CD14-positive monocyte (primary cell): Measurements from ENCODE around the gene LARP4B. TPM values are rescaled to one million over a fixed set of nuclear protein-coding genes. Genes with fewer than 3 reads are reported as not detected.
A peak's percentile ranks its signal among the peaks of the same experiment; 100 is the strongest.

ENCODE experiments used
- DNase-seq, 3 donors: peaks; one replicate each; pipeline ENCODE4 v3.0.0-alpha.2; 2011 to 2022
- H2AFZ ChIP-seq: 2 replicates; pipeline ENCODE4 v1.6.0; 2012; ENCODE audit warnings: mild to moderate bottlenecking, low read depth, low read length, inconsistent platforms; ENCODE audit not compliant: insufficient read depth, poor library complexity, severe bottlenecking
- H3K27ac ChIP-seq, 2 donors: 1 replicate in 1 of 2; 2 replicates in 1 of 2; pipeline ENCODE4 v1.5.1; 2012 to 2013; ENCODE audit warnings: low read length in 2 of 2, control low read depth in 1 of 2, inconsistent platforms in 1 of 2, low read depth in 1 of 2, mild to moderate bottlenecking in 1 of 2
- H3K27me3 ChIP-seq, 2 donors: one replicate each; pipeline versions ENCODE4 v1.6.0 to v1.6.1; 2011 to 2013; ENCODE audit warnings: low read length in 2 of 2; ENCODE audit not compliant: control insufficient read depth in 2 of 2, insufficient read depth in 2 of 2
- H3K36me3 ChIP-seq, 2 donors: replicated peaks in 1 of 2; 1 replicate in 1 of 2; 2 replicates in 1 of 2; pipeline versions ENCODE4 v1.5.1 to v1.6.1; 2012 to 2013; ENCODE audit warnings: low read length in 2 of 2, control low read depth in 1 of 2, inconsistent platforms in 1 of 2, mild to moderate bottlenecking in 1 of 2; ENCODE audit not compliant: insufficient read depth in 2 of 2, control insufficient read depth in 1 of 2
- H3K4me1 ChIP-seq, 2 donors: 1 replicate in 1 of 2; 2 replicates in 1 of 2; pipeline versions ENCODE4 v1.5.1 to v1.6.1; 2012 to 2013; ENCODE audit warnings: low read length in 2 of 2, control low read depth in 1 of 2, inconsistent platforms in 1 of 2, mild to moderate bottlenecking in 1 of 2, moderate library complexity in 1 of 2; ENCODE audit not compliant: insufficient read depth in 2 of 2, control insufficient read depth in 1 of 2
- H3K4me2 ChIP-seq: replicated peaks from 2 replicates; pipeline ENCODE3; 2012; ENCODE audit warnings: low read length, moderate library complexity, mild to moderate bottlenecking; ENCODE audit not compliant: poor library complexity, severe bottlenecking; ENCODE audit errors: extremely low read depth
- H3K4me3 ChIP-seq, 3 experiments: fragments of 200-600 bp in 1 of 3; sonication (generic) in 1 of 3; replicated peaks in 1 of 3; 1 replicate in 2 of 3; 2 replicates in 1 of 3; pipeline ENCODE4 v1.5.1; 2011 to 2013; ENCODE audit warnings: low read length in 3 of 3, mild to moderate bottlenecking in 3 of 3, control low read depth in 2 of 3, low read depth in 2 of 3, inconsistent platforms in 1 of 3, moderate library complexity in 1 of 3
- H3K79me2 ChIP-seq: 2 replicates; pipeline ENCODE4 v1.6.0; 2012; ENCODE audit warnings: mild to moderate bottlenecking, control low read depth, inconsistent platforms, low read length, moderate library complexity; ENCODE audit not compliant: insufficient read depth
- H3K9ac ChIP-seq: 2 replicates; pipeline ENCODE4 v1.6.0; 2017; ENCODE audit warnings: low read length, mild to moderate bottlenecking; ENCODE audit not compliant: insufficient read depth, poor library complexity, severe bottlenecking
- H3K9me3 ChIP-seq, 2 donors: replicated peaks in 1 of 2; 1 replicate in 1 of 2; 2 replicates in 1 of 2; pipeline versions ENCODE4 v1.5.1 to v1.6.1; 2012 to 2013; ENCODE audit warnings: low read length in 2 of 2, control low read depth in 1 of 2; ENCODE audit not compliant: control insufficient read depth in 1 of 2, insufficient read depth in 1 of 2
- H4K20me1 ChIP-seq: 2 replicates; pipeline ENCODE4 v1.6.0; 2012; ENCODE audit warnings: mild to moderate bottlenecking, low read length, control low read depth, moderate library complexity; ENCODE audit not compliant: insufficient read depth
- H3K27ac Mint-ChIP-seq, 7 donors: one replicate each; pipeline ENCODE4 v1.8.0; 2020; ENCODE audit warnings: mild to moderate bottlenecking in 7 of 7, mixed read lengths in 7 of 7, moderate library complexity in 6 of 7, inconsistent platforms in 2 of 7
- H3K27me3 Mint-ChIP-seq, 3 donors: one replicate each; pipeline ENCODE4 v1.8.0; 2021 to 2022; ENCODE audit warnings: low read depth in 3 of 3, mild to moderate bottlenecking in 3 of 3, mixed read lengths in 3 of 3, moderate library complexity in 3 of 3, inconsistent platforms in 1 of 3
- H3K36me3 Mint-ChIP-seq, 2 donors: one replicate each; pipeline ENCODE4 v1.8.0; 2020; ENCODE audit warnings: mixed read lengths in 2 of 2, inconsistent platforms in 1 of 2, mild to moderate bottlenecking in 1 of 2
- H3K4me1 Mint-ChIP-seq: one replicate; pipeline ENCODE4 v1.8.0; 2020; ENCODE audit warnings: mild to moderate bottlenecking, mixed read lengths
- H3K4me3 Mint-ChIP-seq, 2 donors: one replicate each; pipeline ENCODE4 v1.8.0; 2020; ENCODE audit warnings: mild to moderate bottlenecking in 2 of 2, mixed read lengths in 2 of 2, moderate library complexity in 1 of 2
- H3K9me3 Mint-ChIP-seq, 7 donors: one replicate each; pipeline ENCODE4 v1.8.0; 2020 to 2022; ENCODE audit warnings: mixed read lengths in 7 of 7, mild to moderate bottlenecking in 6 of 7, moderate library complexity in 6 of 7, inconsistent platforms in 2 of 7
- CTCF ChIP-seq: fragments of 200-600 bp; IDR thresholded peaks from one replicate; pipeline ENCODE4 v1.8.0; 2022; ENCODE audit warnings: antibody characterized with exemption, mild to moderate bottlenecking
- WGBS: methylation state at CpG from one replicate; pipeline ENCODE4 v1.1.5; 2013; ENCODE audit warnings: missing lambda C conversion rate; ENCODE audit not compliant: insufficient coverage; 5-methylcytosine and 5-hydroxymethylcytosine counted together
- intact Hi-C, 2 donors: fragments of 100-400 bp; cut with micrococcal nuclease; formaldehyde crosslinking; loops; one replicate each; pipeline versions ENCODE4 v1.15.0 to v1.15.1; 2023
- polyA plus RNA-seq, 3 donors: library from polyadenylated mRNA; depleted of rRNA in 1 of 3; unstranded in 2 of 3; stranded (reverse) in 1 of 3; fragments of 300-500 nt in 2 of 3; fragments of >200 nt in 1 of 3; fragmentation: Illumina TruSeq in 2 of 3; gene quantifications; 1 replicate in 2 of 3; 2 replicates in 1 of 3; pipeline ENCODE4 v1.2.3, GENCODE V29; 2012 to 2021

LARP4B gene
- polyA plus RNA-seq, 3 donors, result 17.2 to 52.3 (median 33.0) TPM

DNA sequence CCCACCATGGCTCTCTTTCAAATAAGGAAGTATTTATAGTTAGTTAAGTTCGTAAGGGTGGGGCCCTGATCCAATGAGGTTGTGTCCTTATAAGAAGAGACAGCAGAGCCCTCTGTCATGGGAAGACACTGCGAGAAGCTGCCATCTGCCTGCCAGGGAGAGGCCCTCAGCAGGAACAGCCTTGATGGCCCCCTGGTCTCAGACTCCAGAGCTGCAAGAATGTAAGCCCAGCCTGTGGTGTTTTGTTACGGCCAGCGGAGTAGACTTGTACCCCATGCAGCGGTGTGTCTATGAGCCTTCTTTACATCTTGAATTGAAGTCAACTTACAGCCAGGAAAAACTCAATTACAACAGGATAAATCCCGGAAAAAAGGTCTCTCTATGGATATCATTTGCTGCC is 14.3 kb upstream of the LARP4B start:
- H3K79me2 ChIP-seq, result no peaks in the 10 kb centered on the region
- H3K36me3 ChIP-seq, result no peaks in the 10 kb centered on the region
- intact Hi-C loops, result no loop called here
- H3K27me3 Mint-ChIP-seq, result peaks cover 1 to 6% (median 2%) of the 10 kb centered on the region in 3 donors
- H3K9me3 Mint-ChIP-seq, result peaks cover 0 to 6% (median 3%) of the 10 kb centered on the region in 7 donors
- H3K4me3 Mint-ChIP-seq, result no peak overlapping the region
- peaks cover 1 to 2% of the 10 kb centered on the region in 2 donors for H3K36me3 Mint-ChIP-seq
- H3K27me3 ChIP-seq, result no peaks in the 10 kb centered on the region
- no peak for TF ChIP-seq CTCF
- WGBS, result 98% methylated on average over 5 of the region's 6 CpGs
- peaks cover 0 to 3% of the 10 kb centered on the region in 2 donors for H3K9me3 ChIP-seq
- H3K9ac ChIP-seq, result no peak overlapping the region
- peak overlapping the region; percentile 30 to 93 for H3K27ac ChIP-seq
- H3K4me2 ChIP-seq, result no peak overlapping the region
- peaks cover 23 to 24% of the 10 kb centered on the region in 2 donors for H3K4me1 ChIP-seq
- H3K27ac Mint-ChIP-seq, result peak overlapping the region; percentile 68 to 97 (median 92)
- peak overlapping the region; percentile 61 for H2AFZ ChIP-seq
- peak in 2 of 3 donors; percentile 16 to 21 for DNase-seq
- H3K4me1 Mint-ChIP-seq, result peaks cover 31% of the 10 kb centered on the region
- H4K20me1 ChIP-seq, result no peaks in the 10 kb centered on the region
- no peak overlapping the region for H3K4me3 ChIP-seq

DNA sequence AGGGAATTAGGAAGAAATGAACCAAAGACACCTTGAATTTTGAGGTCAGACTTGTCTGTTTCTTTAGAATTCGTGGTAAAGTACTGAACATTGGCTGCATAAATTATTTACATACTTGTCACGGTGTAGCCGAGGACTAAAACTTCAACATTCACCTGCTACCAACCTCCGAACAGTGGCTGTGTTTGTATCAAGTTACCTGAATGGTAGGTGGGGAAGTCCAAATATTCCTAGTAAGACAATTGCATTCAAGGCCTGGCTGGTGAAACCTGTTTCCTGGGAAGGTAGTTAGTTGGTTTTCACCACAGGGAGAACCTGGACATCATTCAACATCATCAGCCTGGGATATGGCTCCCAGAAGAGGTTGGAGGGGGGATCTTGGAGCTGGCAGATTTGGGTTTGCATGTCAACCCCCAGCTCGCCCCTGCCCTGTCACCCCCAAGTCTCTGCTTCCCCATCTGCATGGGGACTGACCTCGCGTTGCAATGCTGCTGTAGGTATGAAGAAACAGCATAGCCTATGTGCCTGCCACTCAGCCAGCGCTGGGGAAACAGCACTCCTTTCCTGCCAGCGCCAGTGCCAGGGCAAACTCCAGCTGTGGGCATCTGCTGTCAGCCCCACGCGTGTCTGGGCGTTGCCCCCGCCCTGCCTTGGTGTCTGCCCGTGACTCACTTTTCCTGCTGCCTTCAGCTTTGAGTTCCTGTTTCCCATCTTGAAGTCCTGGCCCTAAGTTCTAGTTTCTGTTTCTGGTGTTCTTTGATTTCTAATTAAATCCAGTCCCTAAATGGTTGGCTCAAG is 12.7 kb upstream of the LARP4B start:
- peak; percentile 97 to 98 (median 98) for DNase-seq
- no peaks in the 10 kb centered on the region for H3K27me3 ChIP-seq
- peak overlapping the region; percentile 85 to 93 for H3K27ac ChIP-seq
- H3K9me3 ChIP-seq, result peaks cover 0 to 3% of the 10 kb centered on the region in 2 donors
- peaks cover 1 to 2% of the 10 kb centered on the region in 2 donors for H3K36me3 Mint-ChIP-seq
- peak overlapping the region in 1 of 3 experiments; percentile 57 for H3K4me3 ChIP-seq
- H3K9me3 Mint-ChIP-seq, result peaks cover 0 to 6% (median 3%) of the 10 kb centered on the region in 7 donors
- H3K9ac ChIP-seq, result peak overlapping the region; percentile 58
- H4K20me1 ChIP-seq, result no peaks in the 10 kb centered on the region
- H3K27ac Mint-ChIP-seq, result peak overlapping the region; percentile 91 to 97 (median 95)
- peak overlapping the region; percentile 64 for H3K4me2 ChIP-seq
- peaks cover 0 to 1% (median 1%) of the 10 kb centered on the region in 3 donors for H3K27me3 Mint-ChIP-seq
- peak overlapping the region; percentile 52 for H2AFZ ChIP-seq
- no peaks in the 10 kb centered on the region for H3K36me3 ChIP-seq
- H3K4me1 Mint-ChIP-seq, result peaks cover 31% of the 10 kb centered on the region
- H3K4me3 Mint-ChIP-seq, result peak overlapping the region; percentile 63 to 76
- H3K4me1 ChIP-seq, result peaks cover 23 to 24% of the 10 kb centered on the region in 2 donors
- 3% methylated on average over 9 of the region's 14 CpGs for WGBS
- intact Hi-C loops, result no loop called here
- no peak for TF ChIP-seq CTCF
- no peaks in the 10 kb centered on the region for H3K79me2 ChIP-seq
